Measurements from ENCODE around the gene TEKT1.

- TF ChIP-seq POLR2A (IDR thresholded peaks at IDR 0.05) = no peak
- TF ChIP-seq CTCF (IDR thresholded peaks at IDR 0.05) = no peak
These were observed 75.8 kb downstream of the TEKT1 start, which contains the start of gene XAF1 for GRCh38 chr17:6755731-6756184.

All from lower leg skin (tissue), 3 donors.